ENCODE data around the gene DNM3. TPM values are rescaled to one million over a fixed set of nuclear protein-coding genes. Genes with fewer than 3 reads are reported as not detected.

DNM3 gene
- total and polyA plus RNA-seq, 2 experiments from 2014 or later: 5.2 to 12.2 TPM

- no peaks in the 10 kb centered on the region for H3K79me2 ChIP-seq (replicated peaks; ENCODE audit: insufficient read depth)
- H3F3A ChIP-seq (replicated peaks; ENCODE audit: low read depth): no peaks in the 10 kb centered on the region
- H3K4me1 Mint-ChIP-seq: peaks cover 9% of the 10 kb centered on the region; the same call in 2 of the 3 replicates
- no peaks in the 10 kb centered on the region for H3K9me2 ChIP-seq (ENCODE audit: insufficient read depth)
- H3K36me3 Mint-ChIP-seq (ENCODE audit: low read depth): no peaks in the 10 kb centered on the region
- no peak overlapping the region for H3K4me3 Mint-ChIP-seq
- H3K27ac Mint-ChIP-seq: no peak overlapping the region; the same call in 1 of the 2 replicates
- no peak overlapping the region for H3K27ac ChIP-seq (ENCODE audit: low read depth)
- DNase-seq (ENCODE audit: low spot score) (no peak), ATAC-seq (no peak)
- no peak overlapping the region for H2AFZ ChIP-seq
- H3K9me3 Mint-ChIP-seq: no peaks in the 10 kb centered on the region; the same call in 2 of the 3 replicates
- TF ChIP-seq ZNF331 (CRISPR knock-in tag; IDR thresholded peaks at IDR 0.05; ENCODE audit: low read depth) (no peak), STAT1 (IDR thresholded peaks at IDR 0.05; ENCODE audit: unreplicated experiment) (no peak), ZNF114 (CRISPR knock-in tag; IDR thresholded peaks at IDR 0.05) (no peak), CTCF (conservative IDR thresholded peaks at IDR 0.05; ENCODE audit: low read depth in 2 of 2) (no peak), JUNB (IDR thresholded peaks at IDR 0.05; ENCODE audit: unreplicated experiment) (no peak), EZH2 (IDR thresholded peaks at IDR 0.05; ENCODE audit: low read depth, unreplicated experiment) (no peak), ETS1 (IDR thresholded peaks at IDR 0.05) (no peak), NANOG (IDR thresholded peaks at IDR 0.05; ENCODE audit: borderline replicate concordance) (no peak), CREB1 (CRISPR knock-in tag; IDR thresholded peaks at IDR 0.05; ENCODE audit: low read depth) (no peak), ZNF462 (CRISPR knock-in tag; IDR thresholded peaks at IDR 0.05) (no peak), EZH2phosphoT487 (IDR thresholded peaks at IDR 0.05; ENCODE audit: unreplicated experiment) (no peak), REST (IDR thresholded peaks at IDR 0.05; ENCODE audit: unreplicated experiment) (no peak), POLR2AphosphoS5 (IDR thresholded peaks at IDR 0.05; ENCODE audit: low read depth) (no peak)
- peaks cover 3% of the 10 kb centered on the region for H3K27me3 Mint-ChIP-seq (ENCODE audit: insufficient read depth, low read depth, poor library complexity)
- no peak overlapping the region for H3K4me3 ChIP-seq
- H3K4me1 ChIP-seq (ENCODE audit: insufficient read depth): no peaks in the 10 kb centered on the region
- H4K20me1 ChIP-seq (replicated peaks; ENCODE audit: insufficient read depth): no peaks in the 10 kb centered on the region
- H3K36me3 ChIP-seq (ENCODE audit: insufficient read depth): no peaks in the 10 kb centered on the region
- no peaks in the 10 kb centered on the region for H3K27me3 ChIP-seq (ENCODE audit: insufficient read depth)
- no peak overlapping the region for H3K4me2 ChIP-seq
These were observed 410.2 kb downstream of the DNM3 start for GRCh38 chr1:172251486-172251885.
